Activated T-cell treated with anti-CD3 and anti-CD28 coated beads for 24 hours (primary cell): ENCODE data around the gene TEKTIP1.

Experiments
- DNase-seq: peaks from one replicate; pipeline ENCODE4 v3.0.0-alpha.2; 2020; ENCODE audit warnings: low read depth

TEKTIP1 gene

GRCh38 chr19:3538965-3539755 lies at the start of gene TEKTIP1:
TEKTIP1 (plus strand) TSS chr19:3539174; CDS start chr19:3539178, 4 bp downstream.
- no peak for DNase-seq

GRCh38 chr19:3491396-3492119 lies 47.4 kb upstream of the TEKTIP1 start:
- DNase-seq = no peak

GRCh38 chr19:3492131-3492839 lies 46.7 kb upstream of the TEKTIP1 start:
- no peak for DNase-seq

GRCh38 chr19:3492919-3493318 lies 46.1 kb upstream of the TEKTIP1 start:
- no peak for DNase-seq

- no peak for DNase-seq
These were observed 45.3 kb upstream of the TEKTIP1 start for GRCh38 chr19:3493651-3494050.

- no peak for DNase-seq
These were observed 44.9 kb upstream of the TEKTIP1 start for GRCh38 chr19:3494051-3494450.

GRCh38 chr19:3494559-3494958 lies 44.4 kb upstream of the TEKTIP1 start:
- DNase-seq = peak; percentile 39

- DNase-seq = no peak
These were observed 42.3 kb upstream of the TEKTIP1 start for GRCh38 chr19:3496392-3497273.

- DNase-seq = no peak
These were observed 41.0 kb upstream of the TEKTIP1 start for GRCh38 chr19:3497757-3498520.

- DNase-seq = no peak
These were observed 39.1 kb upstream of the TEKTIP1 start for GRCh38 chr19:3499738-3500428.

- DNase-seq = peak; percentile 98
These were observed 38.4 kb upstream of the TEKTIP1 start, which contains the start of gene DOHH for GRCh38 chr19:3500429-3501101. DOHH (minus strand) TSS chr19:3500674; CDS start chr19:3496814, 3,860 bp downstream.

- DNase-seq = no peak
These were observed 37.2 kb upstream of the TEKTIP1 start for GRCh38 chr19:3501780-3502179.

- no peak for DNase-seq
These were observed 35.9 kb upstream of the TEKTIP1 start for GRCh38 chr19:3503036-3503572.

GRCh38 chr19:3504735-3505134 lies 34.2 kb upstream of the TEKTIP1 start:
- no peak for DNase-seq

GRCh38 chr19:3505598-3506383 lies 33.2 kb upstream of the TEKTIP1 start, which contains the start of gene FZR1:
FZR1 (plus strand) TSS chr19:3506311; CDS start chr19:3522990, 16,679 bp downstream.
- peak; percentile 99 for DNase-seq

GRCh38 chr19:3506384-3507340 lies 32.3 kb upstream of the TEKTIP1 start:
- no peak for DNase-seq
